Stimulated activated CD8-positive, alpha-beta memory T cell treated with anti-CD3 and anti-CD28 coated beads, Interleukin-7, amount 100 ng/mL, for 24 hours (primary cell): ENCODE data around the gene BLOC1S1.
A peak's percentile ranks its signal among the peaks of the same experiment; 100 is the strongest.

Experiments
- DNase-seq: peaks from one replicate; pipeline ENCODE4 v3.0.0-alpha.2; 2020; ENCODE audit warnings: low read depth

BLOC1S1 gene

DNA sequence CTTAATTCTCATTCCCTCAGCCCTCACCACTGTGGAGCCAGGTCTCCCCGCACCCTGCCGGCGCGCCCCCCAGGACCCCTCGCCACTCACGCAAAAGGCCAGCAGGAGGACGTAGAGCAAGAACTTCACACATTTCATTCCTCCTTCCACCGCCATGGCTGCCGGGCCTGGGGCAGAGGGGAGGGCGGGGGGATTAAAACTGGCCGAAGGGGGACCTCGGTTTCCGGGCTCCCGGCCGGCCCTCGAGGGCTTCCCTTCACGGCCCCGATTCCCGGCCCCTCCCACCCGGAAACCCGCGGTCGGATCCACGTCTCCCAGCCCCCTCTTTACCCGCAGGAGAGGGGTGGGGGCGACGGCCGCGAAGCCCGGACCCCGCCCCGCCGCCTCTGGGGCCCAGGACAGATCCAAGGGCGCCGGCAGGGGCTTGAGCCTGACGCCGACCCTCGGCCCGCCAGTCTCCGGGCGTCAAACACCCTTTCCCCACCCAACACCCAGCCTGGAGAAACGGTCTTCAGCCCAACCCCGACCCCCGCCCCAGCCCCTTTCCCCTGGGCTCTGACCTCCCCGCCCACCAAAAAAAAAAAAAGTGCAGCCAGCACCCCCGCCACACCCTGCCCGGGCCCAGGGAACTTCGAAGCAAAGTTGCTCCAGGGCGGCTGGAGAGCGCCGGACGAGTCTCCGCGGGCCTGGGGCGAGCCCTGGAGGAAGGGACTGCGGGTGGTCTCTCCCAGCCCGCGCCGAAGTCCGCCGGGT, 12.5 kb downstream of the BLOC1S1 start:
- no peak for DNase-seq

DNA sequence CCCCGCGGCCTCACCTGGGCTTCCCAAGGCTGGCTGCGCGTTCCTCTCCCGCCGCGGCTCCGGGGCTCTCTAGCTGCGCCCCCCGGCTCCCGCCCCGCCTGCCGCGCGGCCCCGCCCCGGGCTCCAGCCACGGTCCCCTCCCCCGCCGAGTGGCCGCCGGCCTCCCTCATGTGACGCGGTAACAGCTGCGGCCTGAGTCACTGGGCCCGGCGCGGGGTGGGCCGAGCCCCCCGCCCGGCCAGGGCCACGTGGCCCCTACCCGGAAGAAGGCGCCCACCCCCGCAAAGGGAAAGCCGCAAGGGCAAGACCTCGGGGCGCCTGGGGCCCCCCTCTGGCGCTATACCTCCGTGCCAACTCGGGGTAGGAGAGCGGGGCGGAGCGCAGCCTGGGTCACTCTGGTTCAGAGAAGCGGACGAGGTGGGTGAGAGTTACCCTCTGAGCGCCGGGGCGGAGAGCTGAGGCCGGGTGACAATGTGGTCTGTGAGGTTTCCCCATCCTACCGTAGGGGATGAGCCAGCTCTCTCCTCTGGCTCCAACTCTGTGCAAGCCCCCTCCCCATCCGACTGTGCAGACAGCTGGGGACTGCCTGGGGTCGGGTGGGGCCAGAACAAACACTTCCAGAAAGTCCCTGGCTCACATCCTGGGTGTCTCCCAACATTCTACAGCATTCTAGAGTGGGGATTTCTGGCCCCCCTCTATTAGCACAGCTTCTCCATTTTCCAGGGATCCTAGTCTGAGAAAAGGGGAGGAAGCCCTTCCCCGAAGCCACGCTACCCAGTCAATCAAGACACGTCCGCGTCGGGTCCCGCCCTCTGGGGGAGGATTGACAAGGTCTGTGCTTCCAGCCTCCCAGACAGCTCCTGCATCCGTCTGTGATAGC, 13.3 kb downstream of the BLOC1S1 start, which contains the start of gene CD63:
TSS of gene CD63 (minus strand) at position 71 of the 880 bp plus-strand sequence. CDS start 668 bp downstream, outside the sequence.
- peak; percentile 58 for DNase-seq

DNA sequence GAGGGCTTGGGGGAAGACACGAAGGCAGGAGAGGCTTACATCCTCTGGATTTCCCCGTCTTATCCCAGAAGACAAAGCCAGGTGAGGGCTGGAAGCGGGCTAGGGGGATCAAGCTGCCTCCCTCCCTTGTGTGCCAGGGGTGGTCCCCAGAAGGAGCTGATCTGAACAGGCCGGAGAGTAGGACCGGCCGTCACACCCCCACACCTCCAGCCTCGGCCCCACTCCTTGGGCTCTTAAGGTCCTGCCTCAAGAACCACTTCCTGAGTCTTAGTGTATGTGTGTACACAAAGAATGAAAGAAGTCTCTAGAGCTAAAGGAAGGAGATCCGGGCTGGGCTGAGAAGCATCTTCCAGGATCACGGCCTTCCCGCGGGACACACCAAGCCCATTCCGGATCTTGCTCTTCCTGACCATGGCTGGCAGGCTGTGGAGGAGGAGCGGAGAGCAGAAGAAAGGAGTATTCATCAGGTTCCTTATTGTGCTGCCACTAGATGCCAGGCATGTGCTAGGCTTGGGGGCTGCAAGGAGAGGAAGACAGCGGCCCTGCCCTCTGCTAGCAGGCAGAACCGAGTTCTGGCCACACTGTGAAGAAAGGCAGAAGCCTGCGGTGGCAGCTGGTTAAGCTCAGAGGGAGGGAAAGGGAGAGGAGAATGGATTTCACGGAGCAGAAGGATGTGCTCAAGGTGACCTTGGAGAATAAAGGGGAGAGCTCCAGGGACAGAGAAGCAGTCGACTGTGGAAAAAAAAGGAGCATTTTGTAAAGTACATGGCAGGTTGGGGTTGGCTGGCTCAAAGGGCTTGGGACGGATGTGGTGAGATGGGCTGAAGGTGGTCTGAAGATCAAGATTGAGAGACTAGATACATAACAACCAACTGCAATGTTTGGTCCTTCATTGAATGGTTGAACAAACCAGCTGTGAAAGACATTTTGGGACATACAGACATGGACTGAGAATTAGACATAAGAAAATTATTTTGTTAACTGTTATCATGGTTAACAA, 14.3 kb downstream of the BLOC1S1 start:
- DNase-seq: no peak

DNA sequence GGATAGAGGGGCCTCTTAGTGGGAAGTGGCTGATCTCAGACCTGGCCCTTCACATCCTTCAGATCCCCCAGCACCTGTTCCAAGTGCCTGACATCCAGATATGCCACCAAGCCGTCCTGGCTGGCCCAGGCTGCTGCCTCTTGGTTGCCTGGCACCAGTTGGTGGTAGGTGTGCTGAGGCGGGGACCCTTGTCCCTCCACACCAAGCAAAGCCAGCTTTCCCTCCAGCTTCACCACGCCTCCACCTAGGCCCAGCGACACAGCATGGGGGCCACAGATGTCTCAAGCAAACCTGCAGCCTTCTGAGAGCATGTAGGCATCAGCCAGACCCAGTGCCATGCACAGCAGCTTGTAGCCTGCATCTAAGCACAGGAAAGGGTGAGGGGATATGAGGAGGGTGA, 16.4 kb downstream of the BLOC1S1 start:
- DNase-seq: no peak

DNA sequence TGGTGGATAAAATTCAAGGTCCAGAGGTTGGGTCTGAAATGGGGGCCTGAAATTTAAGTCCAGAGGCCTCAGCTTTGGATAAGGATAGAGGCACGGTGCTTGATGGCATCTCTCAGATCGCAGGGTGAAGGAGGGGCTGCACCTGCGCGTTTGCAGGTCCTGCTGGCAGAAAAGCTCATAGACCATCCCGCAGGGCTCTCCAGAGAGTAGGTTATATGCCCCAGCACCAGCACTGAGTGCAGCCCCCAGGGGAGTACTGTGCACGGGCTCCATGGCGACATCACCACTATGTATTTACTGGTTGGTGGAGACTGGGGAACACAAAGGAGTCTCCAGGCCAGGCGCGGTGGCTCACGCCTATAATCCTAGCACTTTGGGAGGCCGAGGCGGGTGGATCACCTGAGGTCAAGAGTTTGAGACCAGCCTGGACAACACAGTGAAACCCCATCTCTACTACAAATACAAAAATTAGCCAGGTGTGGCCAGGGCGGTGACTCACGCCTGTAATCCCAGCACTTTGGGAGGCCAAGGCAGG, 17.2 kb downstream of the BLOC1S1 start:
- DNase-seq: no peak

DNA sequence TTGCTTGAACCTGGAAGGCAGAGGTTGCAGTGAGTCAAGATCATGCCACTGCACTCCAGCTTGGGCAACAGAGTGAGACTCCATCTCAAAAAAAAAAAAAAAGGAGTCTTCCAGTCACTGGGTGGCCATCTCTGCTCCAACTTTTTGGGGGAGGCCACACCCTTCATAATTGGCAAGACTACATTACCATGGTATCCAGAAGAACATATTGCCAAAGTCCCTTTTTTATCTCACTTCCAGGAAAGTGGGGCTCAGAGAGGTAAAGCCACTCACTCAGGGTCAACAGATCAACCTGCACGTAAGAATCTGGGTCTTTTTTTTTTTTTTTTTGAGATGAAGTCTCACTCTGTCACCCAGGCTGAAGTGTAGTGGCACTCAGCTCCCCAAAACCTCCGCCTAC, 18.0 kb downstream of the BLOC1S1 start:
- DNase-seq: no peak

DNA sequence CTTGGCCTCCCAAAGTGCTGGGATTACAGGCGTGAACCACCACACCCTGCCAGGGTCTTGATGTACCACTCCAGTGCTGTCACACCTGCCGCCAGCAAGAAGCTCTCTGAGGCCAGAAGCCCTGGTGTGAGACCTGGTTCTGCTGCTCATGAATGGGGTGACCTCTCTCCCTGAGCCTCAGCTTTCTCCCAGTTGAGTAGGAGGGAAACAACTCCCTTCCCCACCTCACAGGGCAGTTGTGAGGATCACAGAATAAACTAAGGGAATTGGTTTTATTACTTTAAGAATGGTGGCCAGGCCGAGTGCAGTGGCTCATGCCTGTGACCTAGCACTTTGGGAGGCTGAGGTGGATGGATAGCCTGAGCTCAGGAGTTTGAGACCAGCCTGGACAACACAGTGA, 18.7 kb downstream of the BLOC1S1 start:
- DNase-seq: no peak

DNA sequence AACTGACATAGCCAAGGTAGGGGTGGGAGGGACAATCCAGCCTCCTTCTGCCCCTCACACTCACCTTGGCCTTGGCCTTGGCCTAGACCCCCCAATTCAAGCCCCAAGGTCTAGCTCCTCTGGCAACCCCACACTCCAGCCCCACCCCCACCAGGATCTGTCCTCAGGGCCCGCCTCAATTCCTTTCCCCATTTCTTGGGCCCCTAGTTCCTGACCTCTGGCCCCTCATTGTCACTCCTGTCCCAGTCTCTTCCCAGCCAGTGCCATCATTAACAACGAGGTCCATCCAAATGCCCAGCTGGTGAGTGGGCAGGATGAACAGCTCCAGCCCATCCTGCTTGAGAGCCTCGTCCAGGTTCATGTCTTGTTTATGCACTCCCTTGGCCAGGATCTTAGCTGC, 20.2 kb downstream of the BLOC1S1 start:
- no peak for DNase-seq

DNA sequence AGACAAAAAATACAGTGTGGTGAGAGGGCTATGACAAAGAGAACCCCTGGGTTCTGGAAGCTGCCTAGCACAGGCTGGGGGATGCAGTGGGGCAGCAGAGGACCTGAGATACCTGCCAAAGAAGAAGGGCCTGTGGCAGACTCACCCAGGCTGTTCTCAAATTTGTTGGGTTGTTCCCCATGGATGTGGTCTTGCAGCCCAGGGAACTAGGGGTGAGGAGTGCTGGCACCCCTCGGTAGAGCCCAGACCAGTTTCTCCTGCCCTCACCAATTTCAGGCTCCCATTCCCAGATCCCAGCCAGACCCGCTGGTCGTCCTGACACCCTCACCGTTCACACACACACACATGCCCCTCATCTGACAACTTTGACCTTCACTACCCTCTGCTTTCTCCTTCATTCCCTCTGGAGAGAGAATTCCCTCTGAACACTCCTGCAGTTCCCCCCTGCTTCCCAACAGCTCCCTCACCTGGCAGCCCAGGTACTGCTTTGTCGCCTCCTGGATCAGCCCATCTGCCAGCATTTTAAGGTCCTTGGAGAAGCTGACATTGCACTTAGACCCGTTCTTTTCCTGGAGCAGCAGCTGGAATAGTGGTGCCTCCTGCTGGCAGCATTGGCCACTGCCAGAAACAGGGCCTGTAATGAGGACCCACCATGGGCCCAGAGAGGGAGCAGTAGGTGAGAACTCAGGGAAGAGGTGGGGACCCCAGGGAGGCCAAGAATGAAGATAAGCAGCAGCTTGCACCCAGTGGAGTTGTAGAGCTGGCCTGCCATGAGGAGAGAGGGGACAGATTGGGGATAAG, 21.1 kb downstream of the BLOC1S1 start:
- DNase-seq: no peak

DNA sequence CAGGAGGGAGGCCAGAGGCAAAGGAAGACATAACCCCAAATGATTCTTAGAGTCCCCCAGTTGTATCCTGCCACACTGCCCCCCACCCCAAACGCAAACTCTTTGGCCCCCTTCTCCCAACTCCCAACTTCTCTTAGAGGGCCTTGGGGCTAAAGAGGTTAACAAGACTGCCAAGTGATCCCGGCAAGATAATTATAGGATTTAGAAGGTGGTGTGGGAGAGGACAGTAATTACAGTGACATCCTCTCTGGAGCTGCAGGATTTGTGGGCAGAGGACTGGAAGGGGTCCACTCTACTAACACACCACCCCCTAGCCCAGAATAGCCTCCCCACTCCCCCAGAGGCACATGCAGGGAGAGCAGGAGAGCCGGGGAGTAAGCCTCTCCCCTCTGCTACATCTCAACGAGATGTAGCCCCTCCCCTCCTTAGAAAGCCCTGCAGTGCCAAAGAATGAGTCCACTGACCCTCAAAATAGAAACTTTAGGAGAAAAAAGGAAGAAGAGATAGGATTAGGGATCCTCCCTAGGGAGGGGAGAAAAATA, 21.8 kb downstream of the BLOC1S1 start:
- DNase-seq: no peak

DNA sequence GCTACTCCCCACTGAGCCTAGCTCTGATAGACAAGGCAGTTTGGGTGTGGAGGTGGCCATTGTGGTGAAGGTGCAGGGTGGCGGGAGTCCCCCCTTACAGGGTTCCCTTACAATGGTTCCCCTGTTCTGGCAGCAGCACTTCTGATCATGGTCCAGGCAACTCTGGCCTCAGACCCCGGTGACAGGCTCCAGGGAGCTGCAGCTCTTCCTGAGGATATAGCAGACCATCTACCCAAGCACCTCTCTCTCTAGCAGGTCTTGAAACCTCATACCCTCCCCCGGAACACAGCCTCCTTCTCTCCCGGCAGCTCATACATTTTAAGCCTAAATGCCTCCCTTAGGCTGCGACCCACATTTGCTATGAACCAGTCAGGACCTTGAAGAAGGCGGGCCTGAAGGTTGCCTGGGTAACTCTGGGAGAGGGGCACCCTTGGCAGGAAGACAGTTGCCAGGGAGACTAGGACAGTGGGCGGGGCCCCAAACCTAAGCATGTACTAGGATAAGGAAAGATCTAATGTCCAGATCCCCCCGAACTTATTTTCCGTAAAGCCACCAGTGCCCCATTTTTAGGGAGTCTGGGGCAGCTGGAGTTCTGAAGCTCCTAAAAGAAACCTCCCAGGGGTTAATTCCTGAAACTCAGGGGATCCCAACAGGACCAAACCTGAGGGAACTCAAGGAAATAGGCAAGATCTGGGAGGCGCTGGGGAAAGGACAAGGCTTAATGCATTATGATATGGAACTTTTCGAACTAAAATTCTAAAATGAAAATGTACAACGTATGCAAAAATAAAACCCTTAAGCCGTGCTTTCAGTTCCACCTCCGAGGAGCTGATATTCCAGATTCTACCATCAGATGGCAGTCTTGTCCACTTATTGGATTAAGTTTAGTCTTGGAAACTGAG, 22.5 kb downstream of the BLOC1S1 start:
- peak; percentile 65 for DNase-seq

DNA sequence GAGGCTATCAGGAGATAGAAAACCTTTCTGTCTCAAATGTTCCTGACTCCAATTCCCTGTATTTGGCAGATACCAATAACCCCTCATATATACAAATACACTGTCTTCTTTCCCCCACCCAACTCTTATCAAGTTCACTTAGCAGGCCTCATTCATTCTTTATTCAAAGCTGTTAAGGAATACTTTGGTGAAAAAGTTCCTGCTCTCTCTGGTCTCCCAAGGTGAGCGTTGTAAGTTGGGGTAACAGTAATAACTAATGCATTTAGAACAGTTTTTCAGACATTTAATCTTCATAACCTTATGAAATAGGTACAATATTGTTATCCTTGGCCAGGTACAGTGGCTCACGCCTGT, 23.2 kb downstream of the BLOC1S1 start:
- DNase-seq: no peak

DNA sequence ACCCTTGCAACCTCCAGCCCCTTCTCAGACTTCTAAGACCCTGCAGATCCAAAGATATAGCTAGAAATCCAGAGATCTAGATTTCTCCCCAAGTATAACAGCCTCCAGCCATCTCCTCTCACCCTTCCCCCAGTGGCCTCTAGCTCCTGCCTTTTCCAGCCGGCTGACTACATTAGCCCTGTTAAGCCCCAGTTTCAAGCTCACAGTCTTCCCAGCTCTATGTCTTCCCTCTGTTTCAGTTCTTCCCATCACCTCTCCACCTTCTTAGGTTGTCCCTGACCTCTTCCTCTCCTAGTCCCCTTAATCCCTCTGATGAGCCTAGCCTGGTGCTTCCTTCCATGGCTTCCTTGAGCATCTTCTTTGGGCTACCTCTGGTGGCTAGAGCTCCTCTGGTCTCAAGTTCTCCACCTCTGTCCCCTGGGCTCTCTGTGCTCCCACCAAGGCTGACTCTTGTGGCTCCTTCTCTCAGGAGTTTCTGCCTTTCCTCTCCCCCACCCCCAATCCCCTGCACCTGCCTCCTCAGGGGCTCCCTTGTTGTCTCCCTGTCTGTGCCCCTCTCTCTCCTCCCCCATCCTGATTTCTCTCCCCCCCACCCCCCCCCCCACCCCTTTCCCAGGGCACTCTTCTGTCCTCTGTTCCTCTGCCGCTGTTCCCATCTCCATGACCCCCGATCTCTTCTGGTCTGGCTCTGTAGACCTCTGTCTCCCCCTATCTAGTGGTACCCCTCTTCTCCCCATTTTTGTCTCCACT, 26.3 kb downstream of the BLOC1S1 start:
- DNase-seq: no peak

DNA sequence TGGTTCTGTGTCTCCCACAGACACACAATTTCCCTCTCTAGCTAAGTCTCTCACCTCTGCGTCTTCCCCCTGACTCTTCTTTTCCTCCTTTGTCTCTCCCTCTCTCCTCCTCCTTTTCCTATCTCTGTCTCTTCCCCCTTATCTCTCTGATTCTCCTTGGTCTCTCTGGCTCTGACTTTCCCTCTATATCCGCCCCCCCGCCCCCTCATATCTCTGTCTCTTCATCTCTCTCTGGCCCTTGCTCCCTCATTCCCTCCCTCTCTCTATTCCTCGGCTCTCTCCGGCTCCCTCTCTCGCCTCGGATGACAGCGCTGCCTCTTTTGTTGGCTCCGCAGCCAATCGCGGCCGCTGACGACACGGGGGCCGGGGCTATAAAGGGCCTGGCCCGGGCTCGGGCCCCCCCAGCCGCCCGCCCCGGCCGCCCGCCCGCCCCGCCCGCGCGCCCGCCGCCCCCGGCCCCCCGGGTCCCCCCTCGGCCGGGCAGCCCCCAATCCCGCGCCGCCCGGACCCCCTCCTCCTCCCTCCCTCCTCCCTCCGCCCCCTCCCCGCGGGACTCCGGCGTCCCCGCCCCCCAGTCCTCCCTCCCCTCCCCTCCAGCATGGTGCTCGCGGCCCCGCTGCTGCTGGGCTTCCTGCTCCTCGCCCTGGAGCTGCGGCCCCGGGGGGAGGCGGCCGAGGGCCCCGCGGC, 27.0 kb downstream of the BLOC1S1 start, which contains the start of gene GDF11:
TSS of gene GDF11 (plus strand) at position 404 of the 687 bp plus-strand sequence. CDS start at position 599, 195 bp downstream.
- peak; percentile 59 for DNase-seq

DNA sequence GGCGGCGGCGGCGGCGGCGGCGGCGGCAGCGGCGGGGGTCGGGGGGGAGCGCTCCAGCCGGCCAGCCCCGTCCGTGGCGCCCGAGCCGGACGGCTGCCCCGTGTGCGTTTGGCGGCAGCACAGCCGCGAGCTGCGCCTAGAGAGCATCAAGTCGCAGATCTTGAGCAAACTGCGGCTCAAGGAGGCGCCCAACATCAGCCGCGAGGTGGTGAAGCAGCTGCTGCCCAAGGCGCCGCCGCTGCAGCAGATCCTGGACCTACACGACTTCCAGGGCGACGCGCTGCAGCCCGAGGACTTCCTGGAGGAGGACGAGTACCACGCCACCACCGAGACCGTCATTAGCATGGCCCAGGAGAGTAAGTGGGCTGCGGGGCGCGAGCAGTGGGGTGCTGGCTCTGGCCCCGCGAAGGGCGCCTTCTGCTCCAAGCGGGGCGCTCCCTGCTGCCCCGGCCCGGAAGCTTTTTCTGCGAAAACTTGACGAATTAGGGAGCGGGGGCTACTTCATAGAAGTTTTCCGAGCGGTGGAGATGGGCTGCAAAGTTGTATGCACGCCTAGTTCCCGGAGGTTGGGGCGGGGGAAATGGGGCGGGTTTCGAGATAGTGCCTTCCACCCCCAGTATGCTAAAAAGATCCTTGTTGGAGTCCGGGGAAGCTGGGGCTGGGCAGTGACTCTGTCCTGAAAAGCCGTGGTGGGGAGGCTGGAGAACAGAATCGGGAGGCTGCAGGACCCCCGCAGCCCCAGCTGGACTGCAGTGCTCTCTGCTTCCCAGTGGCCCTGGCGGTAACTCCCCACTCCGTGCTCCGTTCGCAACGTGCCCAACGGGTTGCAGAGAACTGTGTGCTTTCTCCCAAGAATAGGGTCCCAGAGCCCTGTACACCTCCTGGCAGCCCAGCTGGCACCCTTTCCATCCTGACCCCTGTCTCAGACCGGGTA, 27.8 kb downstream of the BLOC1S1 start:
- DNase-seq: no peak

DNA sequence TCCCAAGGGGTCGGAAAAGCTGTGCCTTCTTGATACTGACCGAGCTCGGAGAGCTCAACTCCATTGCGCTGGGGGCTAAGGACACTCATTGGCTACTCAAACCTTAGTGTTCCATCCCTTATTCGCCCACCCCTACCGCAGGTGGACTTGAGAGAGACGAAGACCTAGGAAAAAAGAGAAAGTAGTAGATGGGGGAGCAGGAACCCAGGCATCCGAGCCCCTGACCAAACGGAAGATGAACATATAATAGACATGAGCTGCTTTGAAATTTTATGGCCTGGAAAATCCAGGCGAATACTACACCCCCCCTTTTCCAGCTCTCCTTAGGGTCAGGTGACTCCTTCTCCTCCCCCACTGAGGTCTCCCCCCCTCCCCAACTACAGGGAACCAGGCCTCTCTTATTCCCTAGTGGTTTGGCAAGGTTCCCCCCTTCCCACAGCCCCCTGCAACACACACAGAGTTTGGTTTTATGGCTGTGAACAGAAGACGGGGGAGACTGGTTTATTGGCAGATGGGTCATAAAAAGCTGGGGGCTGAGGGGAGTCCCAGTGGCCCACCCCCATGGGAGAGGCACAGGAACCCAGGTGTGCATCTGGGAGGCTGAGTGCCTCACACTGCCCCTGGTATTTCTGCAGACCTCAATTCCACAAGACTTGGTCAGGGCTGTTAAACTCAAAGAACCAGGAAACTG, 28.6 kb downstream of the BLOC1S1 start:
- DNase-seq: no peak
